ENCODE measurements around the gene BPIFB6. TPM values are rescaled to one million over a fixed set of nuclear protein-coding genes. Genes with fewer than 3 reads are reported as not detected.

Gene BPIFB6
- total RNA-seq, 1 donor from 2014 or later, result not detected

DNA sequence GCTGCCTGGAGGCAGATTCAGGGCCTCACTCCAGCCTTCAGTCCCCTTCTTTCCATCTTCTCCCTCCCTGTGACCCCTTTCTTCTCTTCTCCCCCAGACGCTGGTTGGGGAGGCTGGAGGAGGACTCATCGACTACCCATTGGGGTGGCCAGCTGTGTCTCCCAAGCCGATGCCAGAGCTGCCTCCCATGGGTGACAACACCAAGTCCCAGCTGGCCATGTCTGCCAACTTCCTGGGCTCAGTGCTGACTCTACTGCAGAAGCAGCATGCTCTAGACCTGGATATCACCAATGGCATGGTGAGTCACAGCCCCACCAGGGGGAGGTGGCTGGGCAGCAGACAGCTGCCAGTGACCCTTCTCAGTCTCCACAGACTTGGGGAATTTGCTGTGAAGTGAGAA lies 60.9 kb downstream of the BPIFB6 start:
- DNase-seq, result no peak

DNA sequence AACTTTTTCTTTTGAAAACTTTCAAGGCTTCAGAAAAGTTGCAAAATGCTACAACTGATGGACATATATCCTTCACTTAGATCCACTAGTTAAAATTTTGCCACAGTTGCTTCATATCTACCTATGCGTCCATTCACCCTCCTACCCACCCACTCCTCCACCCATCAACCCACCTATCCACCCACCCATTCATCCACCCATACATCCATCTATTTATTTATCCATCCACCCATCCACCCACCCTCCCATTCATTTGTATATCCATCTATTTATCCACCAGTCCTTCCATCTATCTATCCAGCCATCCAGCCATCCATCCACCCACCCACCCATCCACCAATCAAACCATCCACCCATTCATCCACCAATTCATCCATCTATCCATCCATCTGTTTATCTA lies 61.6 kb downstream of the BPIFB6 start:
- DNase-seq, result no peak

- no peak for DNase-seq
Measured at GRCh38 chr20:33093582-33093981, 62.1 kb downstream of the BPIFB6 start.

Other genes starting within 250 kb of the BPIFB6 start
- gene MAPRE1, start 211.7 kb upstream of the BPIFB6 start, total RNA-seq, result 127 and 157 TPM in 2 replicates
- under 0.01 and 0.05 TPM in 2 replicates for gene EFCAB8, start 172.7 kb upstream of the BPIFB6 start, total RNA-seq
- not detected in 2 replicates for gene SUN5, start 27.2 kb upstream of the BPIFB6 start, total RNA-seq
- gene BPIFB2, start 23.9 kb upstream of the BPIFB6 start, total RNA-seq, result not detected in 2 replicates
- gene BPIFB3, start 22.3 kb downstream of the BPIFB6 start, total RNA-seq, result not detected in 2 replicates
- gene BPIFB4, start 48.0 kb downstream of the BPIFB6 start, total RNA-seq, result not detected in 2 replicates
- not detected in 2 replicates for gene BPIFA2, start 136.5 kb downstream of the BPIFB6 start, total RNA-seq
- gene BPIFA3, start 185.7 kb downstream of the BPIFB6 start, total RNA-seq, result not detected in 2 replicates
- gene BPIFA1, start 204.3 kb downstream of the BPIFB6 start, total RNA-seq, result not detected in 2 replicates

Measured in dermis blood vessel endothelial cell (primary cell).